NCI-H2227 treated with DMSO at 0.1 percent for 48 hours (cell line): ENCODE results near the gene BIRC7.
"Not testable (repeated sequence)": the region's sequence is repeated elsewhere in the genome, so short reads cannot be mapped to it uniquely, and the experiment has no call there.

ENCODE experiments used
- DNase-seq: peaks from one replicate; lab custom pipeline; 2025; lab: John Stamatoyannopoulos, UW

BIRC7 gene

GRCh38 chr20:63206878-63207277, 28.8 kb upstream of the BIRC7 start:
- DNase-seq, result no peak

GRCh38 chr20:63208346-63208909, 27.3 kb upstream of the BIRC7 start:
- DNase-seq, result peak; percentile 35

DNA sequence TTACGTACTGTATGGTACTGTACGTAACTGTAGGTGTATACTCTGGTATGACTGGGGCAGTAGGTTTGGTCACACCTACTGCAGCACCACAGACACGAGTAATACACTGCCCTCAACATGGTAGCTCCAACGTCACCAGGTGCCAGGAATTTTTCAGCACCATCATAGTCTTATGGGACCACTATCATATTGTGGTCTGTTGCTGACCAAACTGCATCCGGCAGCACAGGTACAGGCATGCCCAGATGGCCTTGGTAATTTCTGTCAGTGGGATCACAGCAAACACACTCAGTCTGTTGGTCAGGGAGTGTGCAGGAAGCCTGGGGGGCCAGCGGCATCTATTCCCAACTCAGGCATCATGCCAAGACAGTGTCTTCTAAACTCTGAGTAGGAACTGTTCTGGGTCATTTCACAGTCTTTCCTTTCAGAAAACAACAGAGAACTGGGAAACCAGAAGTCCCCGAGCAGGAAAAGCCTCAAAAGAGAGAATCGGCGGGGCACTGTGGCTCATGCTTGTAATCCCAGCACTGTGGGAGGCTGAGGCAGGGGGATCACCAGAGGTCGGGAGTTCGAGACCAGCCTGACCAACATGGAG, 25.6 kb upstream of the BIRC7 start:
- no peak for DNase-seq

DNA sequence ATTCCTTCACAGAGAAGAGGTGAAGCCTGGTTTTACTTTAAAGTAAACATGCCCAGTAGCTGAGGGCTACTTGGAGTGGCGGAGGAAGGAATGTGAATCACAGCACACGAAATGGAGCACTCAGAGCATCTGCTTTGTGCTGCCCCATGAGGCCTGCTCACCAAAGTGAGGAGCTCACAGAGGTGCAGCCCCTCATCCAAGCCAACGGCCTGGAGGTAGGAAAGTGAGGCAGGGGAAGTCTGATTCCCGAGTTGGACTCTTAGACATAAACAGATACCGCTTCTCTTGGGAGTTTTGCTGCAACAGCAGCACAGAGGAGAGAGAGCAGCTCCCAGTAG, 23.3 kb upstream of the BIRC7 start:
- DNase-seq, result no peak

- no peak for DNase-seq
Measured at GRCh38 chr20:63212792-63213191, 22.9 kb upstream of the BIRC7 start.

- no peak for DNase-seq
Measured at GRCh38 chr20:63214514-63214913, 21.2 kb upstream of the BIRC7 start.

DNA sequence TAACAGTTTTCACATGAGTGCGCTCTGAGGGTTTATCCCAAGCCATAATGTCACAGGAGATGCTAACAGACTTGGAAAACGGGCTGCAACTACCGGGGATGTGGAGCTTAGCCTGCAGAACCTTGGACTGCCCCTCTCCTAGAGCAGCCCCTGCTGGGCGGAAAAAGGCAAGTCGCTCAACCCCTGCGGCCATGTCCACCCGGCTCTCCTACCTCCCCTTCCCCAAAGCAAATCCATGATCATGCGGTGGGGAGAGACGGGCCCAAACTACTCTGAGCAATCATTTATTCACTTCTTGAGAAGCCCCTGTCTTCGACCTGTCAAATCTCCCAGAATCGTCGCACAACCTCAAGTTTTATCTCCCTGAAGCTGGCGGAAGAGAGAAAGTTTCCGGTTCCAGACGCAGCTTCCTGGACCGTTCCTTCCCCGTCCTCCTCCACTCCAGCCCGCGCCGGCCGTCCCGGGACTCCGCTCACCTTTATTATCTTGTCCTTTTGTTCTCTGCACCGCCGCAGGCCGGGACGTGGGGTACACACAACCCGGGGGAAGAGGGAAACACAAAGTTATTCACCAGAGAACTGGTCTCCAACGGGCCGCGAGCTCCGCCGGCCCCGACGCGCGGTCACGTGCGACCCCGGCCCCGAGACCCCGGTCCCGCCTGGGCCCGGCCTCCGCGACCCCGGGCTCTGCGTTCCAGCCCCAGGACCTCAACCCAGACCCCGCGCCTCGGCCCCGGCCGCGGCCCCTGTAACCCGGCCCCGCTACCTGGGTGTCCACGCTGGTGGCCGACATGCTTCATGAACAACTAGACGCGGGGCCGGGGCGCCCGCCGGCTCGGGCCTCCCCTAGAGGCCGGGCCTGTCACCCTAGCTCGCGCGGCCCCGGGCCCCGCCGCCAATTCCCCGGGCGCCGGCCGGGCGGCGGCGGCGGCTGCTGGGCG, 20.3 kb upstream of the BIRC7 start:
- DNase-seq, result peak; percentile 11

GRCh38 chr20:63216041-63216848, 19.5 kb upstream of the BIRC7 start, which contains the start of gene YTHDF1:
Gene YTHDF1 (minus strand): TSS chr20:63216131. CDS start chr20:63215892, 239 bp downstream.
- DNase-seq, result peak; percentile 97

- DNase-seq, result no peak
Measured at GRCh38 chr20:63216849-63217471, 18.7 kb upstream of the BIRC7 start.

DNA sequence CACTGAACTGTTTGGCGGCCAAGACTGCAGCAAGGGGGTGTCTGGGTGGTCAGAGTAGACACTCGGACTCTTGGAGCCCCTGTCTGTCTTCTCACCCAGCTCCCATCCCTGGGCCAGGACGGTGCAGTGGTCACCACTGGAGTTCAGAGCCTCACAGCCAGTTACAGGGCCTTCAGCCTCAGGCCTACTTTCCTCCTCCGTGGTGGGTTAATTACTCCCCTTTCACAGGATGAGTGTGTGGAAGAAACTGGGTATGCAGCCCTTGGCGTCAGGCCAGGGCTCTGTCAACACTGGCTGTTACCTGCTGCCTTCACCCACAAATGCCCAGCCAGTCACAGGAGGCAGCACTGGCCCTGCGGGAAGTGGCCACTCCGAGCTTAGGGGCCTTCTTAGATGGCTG, 18.0 kb upstream of the BIRC7 start:
- DNase-seq, result peak; percentile 45

DNA sequence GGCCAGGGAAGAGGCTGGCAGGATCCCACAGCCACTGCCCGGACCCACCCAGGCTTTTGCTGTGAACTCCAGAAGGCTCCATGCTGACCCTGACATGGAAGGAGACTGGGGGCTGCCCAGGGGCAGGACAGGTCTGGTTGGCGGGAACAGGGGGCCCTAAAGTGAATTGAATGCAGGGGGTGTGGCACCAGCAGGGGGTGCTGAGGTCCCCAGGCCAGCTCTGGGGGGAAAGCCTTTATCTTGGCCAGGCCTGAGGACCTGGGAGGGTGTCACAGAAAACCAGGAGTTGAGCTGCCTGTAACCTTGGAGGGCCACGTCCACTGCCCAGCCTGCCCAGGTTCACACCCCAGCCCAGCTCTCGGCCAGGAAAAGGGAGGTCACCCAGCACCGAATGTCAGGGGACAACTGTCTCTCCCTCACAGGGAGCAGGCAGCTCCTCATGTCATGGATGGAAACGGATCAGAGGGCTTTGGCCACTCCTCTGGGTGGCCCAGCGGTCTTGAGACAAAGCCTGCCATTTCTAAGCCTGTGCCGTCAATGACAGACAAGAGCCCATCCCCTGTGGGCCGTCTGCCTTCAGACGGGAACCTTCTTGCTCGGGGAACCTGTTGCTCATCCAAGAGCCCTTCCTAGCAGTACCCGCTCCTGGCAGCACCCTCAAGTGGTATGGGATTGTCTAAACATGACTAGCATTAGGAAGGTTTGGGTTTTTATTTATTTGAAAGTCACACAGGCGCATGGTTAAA, 16.8 kb upstream of the BIRC7 start:
- no peak for DNase-seq

- DNase-seq, result no peak
Measured at GRCh38 chr20:63219447-63219821, 16.3 kb upstream of the BIRC7 start.

GRCh38 chr20:63219866-63220521, 15.7 kb upstream of the BIRC7 start:
- no peak for DNase-seq

DNA sequence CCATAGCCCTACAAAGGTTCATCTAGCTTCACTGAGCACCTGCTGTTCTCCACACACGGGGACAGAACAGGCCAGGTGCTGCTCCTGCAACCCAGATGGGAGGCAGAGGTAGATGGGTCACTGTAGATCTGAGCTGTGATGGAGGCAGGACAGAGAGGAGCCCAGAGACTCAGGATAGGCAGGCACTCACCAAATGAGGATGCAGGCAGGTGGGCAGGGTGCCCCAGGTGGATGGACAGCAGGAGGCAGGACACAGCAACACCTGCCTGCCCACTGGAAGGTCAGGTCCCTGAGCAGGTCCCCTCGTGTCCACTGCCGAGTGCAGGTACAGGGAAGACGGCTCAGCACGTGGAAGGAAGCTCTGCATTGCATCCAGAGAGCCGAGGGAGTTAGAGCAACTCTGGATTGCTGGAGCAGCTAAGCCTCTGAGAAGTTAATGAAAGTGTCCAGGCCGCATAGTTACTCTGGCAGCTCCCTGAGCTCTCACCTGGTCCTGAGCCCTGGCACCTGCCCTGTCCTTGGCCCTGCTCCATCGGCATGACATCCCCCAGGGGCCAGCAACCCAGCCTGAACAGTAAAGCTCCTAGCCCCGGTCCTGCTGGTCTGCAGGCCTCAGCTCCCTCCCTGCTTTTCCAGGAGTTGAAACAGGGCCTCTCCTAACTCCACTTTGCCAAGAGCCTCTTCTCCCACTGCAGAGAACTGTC, 14.9 kb upstream of the BIRC7 start:
- no peak for DNase-seq

DNA sequence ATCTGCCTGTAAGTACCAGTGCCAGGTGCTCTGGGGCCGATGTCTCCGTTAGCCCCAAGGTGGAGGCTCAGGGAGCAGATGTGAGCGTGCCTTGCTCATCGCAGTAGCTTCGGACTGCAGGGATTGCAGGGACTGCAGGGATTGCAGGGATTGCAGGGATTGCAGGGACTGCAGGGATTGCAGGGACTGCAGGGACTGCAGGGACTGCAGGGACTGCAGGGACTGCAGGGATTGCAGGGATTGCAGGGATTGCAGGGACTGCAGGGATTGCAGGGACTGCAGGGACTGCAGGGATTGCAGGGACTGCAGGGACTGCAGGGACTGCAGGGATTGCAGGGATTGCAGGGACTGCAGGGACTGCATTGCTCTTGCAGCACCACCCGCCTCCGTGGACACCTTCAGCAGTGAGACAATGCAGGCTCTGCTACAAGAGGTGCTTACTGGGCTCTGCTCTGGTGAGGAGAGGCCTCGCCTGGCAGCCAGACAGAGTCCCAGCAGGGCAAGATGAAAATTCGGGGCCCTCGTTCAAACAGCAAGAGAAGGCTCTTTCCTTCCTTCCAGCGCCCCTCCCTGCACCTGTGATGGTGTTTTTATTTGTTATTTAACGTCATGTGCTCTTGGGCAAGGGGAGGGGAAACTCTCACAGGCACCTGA, 14.2 kb upstream of the BIRC7 start:
- DNase-seq, result not testable (repeated sequence)

- no peak for DNase-seq
Measured at GRCh38 chr20:63222541-63222940, 13.2 kb upstream of the BIRC7 start.

- peak; percentile 2 for DNase-seq
Measured at GRCh38 chr20:63223121-63223825, 12.4 kb upstream of the BIRC7 start.

- no peak for DNase-seq
Measured at GRCh38 chr20:63223826-63224207, 11.9 kb upstream of the BIRC7 start.
